ENCODE data around the gene FAM83C. TPM values are rescaled to one million over a fixed set of nuclear protein-coding genes. Genes with fewer than 3 reads are reported as not detected.

The FAM83C gene
- total and polyA plus RNA-seq, 10 of the 15 experiments (the other 5 are each of a cell fraction or from before 2014, with no cell fraction given), result not detected

DNA sequence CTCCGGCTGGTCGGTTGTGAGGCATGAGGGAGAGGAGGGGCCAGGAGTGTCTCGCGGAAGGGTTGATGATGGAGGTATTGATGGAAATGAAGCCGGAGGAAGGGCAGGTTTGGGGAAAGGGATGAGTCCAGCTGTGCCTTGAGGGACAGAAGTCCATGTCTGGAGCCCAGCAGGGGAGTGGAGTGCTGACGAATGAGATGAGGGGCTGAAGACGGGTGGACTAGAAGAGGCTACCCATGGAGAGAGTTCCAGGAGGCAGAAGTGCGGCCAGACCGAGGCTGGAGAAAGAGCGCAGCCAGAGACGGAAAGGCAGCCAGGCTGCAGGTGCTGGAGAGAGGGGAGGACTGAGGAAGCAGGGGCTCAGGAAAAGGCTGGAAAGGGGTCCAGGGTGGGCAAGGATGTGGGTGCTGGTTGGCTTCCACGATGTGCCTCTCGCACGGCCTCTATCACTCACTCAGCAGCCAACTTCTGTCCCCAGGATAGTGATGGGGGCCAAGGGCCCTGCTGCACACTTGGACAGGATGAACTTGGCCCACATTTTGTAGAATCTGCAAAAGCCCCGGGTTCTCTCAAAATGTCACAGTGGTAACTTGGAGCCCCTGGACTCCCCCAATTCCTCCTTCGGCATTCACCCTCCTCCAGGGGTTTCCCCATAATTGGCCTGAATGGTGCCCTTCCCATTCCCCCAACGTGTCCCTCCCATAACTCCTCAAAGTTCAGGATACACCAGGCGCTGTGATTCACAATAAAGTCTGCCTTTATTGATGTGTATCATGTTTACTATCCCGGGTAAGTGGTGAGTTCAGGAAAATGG, 7.0 kb downstream of the FAM83C start:
- Histone ChIP-seq H3K27ac (ENCODE audit: control insufficient read depth, insufficient read depth) (peak overlapping the region; percentile 49), H3K9ac (ENCODE audit: control insufficient read depth, insufficient read depth, low read length) (peak overlapping the region; percentile 84)
- intact Hi-C loops (cut with micrococcal nuclease; ENCODE audit: unreplicated experiment), result no loop called here
- TF ChIP-seq EED (IDR thresholded peaks at IDR 0.05; ENCODE audit: low read depth) (peak; percentile 54; the same call in 1 of the 2 replicates), RUNX3 (IDR thresholded peaks at IDR 0.05; ENCODE audit: low read length) (no peak), TAF1 (IDR thresholded peaks at IDR 0.05; ENCODE audit: borderline replicate concordance, low read depth, low read length) (no peak), ZNF217 (IDR thresholded peaks at IDR 0.05) (no peak), MYB (IDR thresholded peaks at IDR 0.05; ENCODE audit: borderline replicate concordance, low read depth, low read length) (no peak), LARP7 (IDR thresholded peaks at IDR 0.05) (no peak), SUZ12 (IDR thresholded peaks at IDR 0.05; ENCODE audit: unreplicated experiment) (no peak), SMAD5 (IDR thresholded peaks at IDR 0.05; ENCODE audit: low read depth) (no peak)
- TF ChIP-seq, protein P1, sequence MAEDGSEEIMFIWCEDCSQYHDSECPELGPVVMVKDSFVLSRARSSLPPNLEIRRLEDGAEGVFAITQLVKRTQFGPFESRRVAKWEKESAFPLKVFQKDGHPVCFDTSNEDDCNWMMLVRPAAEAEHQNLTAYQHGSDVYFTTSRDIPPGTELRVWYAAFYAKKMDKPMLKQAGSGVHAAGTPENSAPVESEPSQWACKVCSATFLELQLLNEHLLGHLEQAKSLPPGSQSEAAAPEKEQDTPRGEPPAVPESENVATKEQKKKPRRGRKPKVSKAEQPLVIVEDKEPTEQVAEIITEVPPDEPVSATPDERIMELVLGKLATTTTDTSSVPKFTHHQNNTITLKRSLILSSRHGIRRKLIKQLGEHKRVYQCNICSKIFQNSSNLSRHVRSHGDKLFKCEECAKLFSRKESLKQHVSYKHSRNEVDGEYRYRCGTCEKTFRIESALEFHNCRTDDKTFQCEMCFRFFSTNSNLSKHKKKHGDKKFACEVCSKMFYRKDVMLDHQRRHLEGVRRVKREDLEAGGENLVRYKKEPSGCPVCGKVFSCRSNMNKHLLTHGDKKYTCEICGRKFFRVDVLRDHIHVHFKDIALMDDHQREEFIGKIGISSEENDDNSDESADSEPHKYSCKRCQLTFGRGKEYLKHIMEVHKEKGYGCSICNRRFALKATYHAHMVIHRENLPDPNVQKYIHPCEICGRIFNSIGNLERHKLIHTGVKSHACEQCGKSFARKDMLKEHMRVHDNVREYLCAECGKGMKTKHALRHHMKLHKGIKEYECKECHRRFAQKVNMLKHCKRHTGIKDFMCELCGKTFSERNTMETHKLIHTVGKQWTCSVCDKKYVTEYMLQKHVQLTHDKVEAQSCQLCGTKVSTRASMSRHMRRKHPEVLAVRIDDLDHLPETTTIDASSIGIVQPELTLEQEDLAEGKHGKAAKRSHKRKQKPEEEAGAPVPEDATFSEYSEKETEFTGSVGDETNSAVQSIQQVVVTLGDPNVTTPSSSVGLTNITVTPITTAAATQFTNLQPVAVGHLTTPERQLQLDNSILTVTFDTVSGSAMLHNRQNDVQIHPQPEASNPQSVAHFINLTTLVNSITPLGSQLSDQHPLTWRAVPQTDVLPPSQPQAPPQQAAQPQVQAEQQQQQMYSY (CRISPR knock-in tag; IDR thresholded peaks at IDR 0.05), result no peak
- TF ChIP-seq, protein P2, sequence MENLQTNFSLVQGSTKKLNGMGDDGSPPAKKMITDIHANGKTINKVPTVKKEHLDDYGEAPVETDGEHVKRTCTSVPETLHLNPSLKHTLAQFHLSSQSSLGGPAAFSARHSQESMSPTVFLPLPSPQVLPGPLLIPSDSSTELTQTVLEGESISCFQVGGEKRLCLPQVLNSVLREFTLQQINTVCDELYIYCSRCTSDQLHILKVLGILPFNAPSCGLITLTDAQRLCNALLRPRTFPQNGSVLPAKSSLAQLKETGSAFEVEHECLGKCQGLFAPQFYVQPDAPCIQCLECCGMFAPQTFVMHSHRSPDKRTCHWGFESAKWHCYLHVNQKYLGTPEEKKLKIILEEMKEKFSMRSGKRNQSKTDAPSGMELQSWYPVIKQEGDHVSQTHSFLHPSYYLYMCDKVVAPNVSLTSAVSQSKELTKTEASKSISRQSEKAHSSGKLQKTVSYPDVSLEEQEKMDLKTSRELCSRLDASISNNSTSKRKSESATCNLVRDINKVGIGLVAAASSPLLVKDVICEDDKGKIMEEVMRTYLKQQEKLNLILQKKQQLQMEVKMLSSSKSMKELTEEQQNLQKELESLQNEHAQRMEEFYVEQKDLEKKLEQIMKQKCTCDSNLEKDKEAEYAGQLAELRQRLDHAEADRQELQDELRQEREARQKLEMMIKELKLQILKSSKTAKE (IDR thresholded peaks at IDR 0.05; ENCODE audit: low read depth, poor library complexity, severe bottlenecking), result no peak
- TF ChIP-seq, protein P3, sequence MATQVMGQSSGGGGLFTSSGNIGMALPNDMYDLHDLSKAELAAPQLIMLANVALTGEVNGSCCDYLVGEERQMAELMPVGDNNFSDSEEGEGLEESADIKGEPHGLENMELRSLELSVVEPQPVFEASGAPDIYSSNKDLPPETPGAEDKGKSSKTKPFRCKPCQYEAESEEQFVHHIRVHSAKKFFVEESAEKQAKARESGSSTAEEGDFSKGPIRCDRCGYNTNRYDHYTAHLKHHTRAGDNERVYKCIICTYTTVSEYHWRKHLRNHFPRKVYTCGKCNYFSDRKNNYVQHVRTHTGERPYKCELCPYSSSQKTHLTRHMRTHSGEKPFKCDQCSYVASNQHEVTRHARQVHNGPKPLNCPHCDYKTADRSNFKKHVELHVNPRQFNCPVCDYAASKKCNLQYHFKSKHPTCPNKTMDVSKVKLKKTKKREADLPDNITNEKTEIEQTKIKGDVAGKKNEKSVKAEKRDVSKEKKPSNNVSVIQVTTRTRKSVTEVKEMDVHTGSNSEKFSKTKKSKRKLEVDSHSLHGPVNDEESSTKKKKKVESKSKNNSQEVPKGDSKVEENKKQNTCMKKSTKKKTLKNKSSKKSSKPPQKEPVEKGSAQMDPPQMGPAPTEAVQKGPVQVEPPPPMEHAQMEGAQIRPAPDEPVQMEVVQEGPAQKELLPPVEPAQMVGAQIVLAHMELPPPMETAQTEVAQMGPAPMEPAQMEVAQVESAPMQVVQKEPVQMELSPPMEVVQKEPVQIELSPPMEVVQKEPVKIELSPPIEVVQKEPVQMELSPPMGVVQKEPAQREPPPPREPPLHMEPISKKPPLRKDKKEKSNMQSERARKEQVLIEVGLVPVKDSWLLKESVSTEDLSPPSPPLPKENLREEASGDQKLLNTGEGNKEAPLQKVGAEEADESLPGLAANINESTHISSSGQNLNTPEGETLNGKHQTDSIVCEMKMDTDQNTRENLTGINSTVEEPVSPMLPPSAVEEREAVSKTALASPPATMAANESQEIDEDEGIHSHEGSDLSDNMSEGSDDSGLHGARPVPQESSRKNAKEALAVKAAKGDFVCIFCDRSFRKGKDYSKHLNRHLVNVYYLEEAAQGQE (IDR thresholded peaks at IDR 0.05; ENCODE audit: low read depth, low read length), result no peak

More for the DNA sequence above, 7.0 kb downstream of the FAM83C start:
- Histone ChIP-seq H3K27me3 (replicated peaks in 1 of 2; ENCODE audit: control insufficient read depth in 2 of 2, insufficient read depth in 2 of 2, low read length in 1 of 2) (no peaks in the 10 kb centered on the region), H3K4me3 (peak overlapping the region; percentile 100), H3K4me1 (ENCODE audit: control insufficient read depth, insufficient read depth, low read length) (peaks cover 3% of the 10 kb centered on the region; the same call in 1 of the 2 replicates), H3K9me3 (replicated peaks; ENCODE audit: control insufficient read depth, insufficient read depth, low read length) (no peaks in the 10 kb centered on the region), H4K20me1 (ENCODE audit: control insufficient read depth, insufficient read depth) (no peaks in the 10 kb centered on the region), H3K36me3 (ENCODE audit: control insufficient read depth in 2 of 2, insufficient read depth in 2 of 2, low read length in 1 of 2) (peaks cover 2 to 4% of the 10 kb centered on the region in 2 experiments; a peak in 2 of 4 replicates), H2AFZ (ENCODE audit: control insufficient read depth, low read depth, low read length) (peak overlapping the region; percentile 96), H3K4me2 (ENCODE audit: control insufficient read depth, insufficient read depth) (peak overlapping the region; percentile 100), H3K79me2 (ENCODE audit: control insufficient read depth, insufficient read depth, low read length) (peaks cover 24% of the 10 kb centered on the region)
- no peak for DNase-seq (ENCODE audit: low read depth, low spot score)
- 49% methylated on average over 16 of the region's 19 CpGs for WGBS (ENCODE audit: insufficient coverage, insufficient replicate concordance, low lambda C conversion rate, missing lambda C conversion rate)
- ChIA-PET RAD21 (ENCODE audit: unreplicated experiment) (interaction anchor here (0.6 to 1.4 kb wide), 2 partner anchors 140 to 163 kb away, joined by 4 to 8 read pairs; no protein-coding TSS in a partner anchor), POLR2A (interaction anchor here (0.6 kb wide), 2 partner anchors 583 to 769 kb away, joined by 3 to 5 read pairs; no protein-coding TSS in a partner anchor), CTCF (interaction anchor here (0.7 to 3.4 kb wide), 3 partner anchors 18 to 462 kb away, joined by 3 to 14 read pairs (median 4); no protein-coding TSS in a partner anchor), SMC1A (ENCODE audit: uncharacterized antibody, unreplicated experiment) (interaction anchor here (1.6 kb wide), 1 partner anchor 138 kb away, joined by 6 read pairs; the partner anchor contains the start of gene EDEM2)
- ATAC-seq, result no peak
- in situ Hi-C loops (cut with MboI), result no loop called here
- BruUV-seq (replicated peaks), result TSS peak; percentile 75
- no peak for FAIRE-seq
